CD4-positive, alpha-beta T cell (primary cell): ENCODE measurements around the gene CWH43. TPM values are rescaled to one million over a fixed set of nuclear protein-coding genes. Genes with fewer than 3 reads are reported as not detected.

ENCODE experiments used
- total RNA-seq, 174 experiments: library from RNA in 2 of 174; stranded (reverse) in 2 of 174; gene quantifications; one replicate each; pipeline ENCODE4 v1.2.3 and lab custom pipeline; 2021 to 2026

The CWH43 gene
- total RNA-seq, 2 experiments from 2014 or later: not detected

Other genes with a start within 250 kb of the CWH43 start
- gene FRYL, start 206.0 kb upstream of the CWH43 start, total RNA-seq: 10 to 100 TPM; 86.1 to 87.7 TPM
- gene OCIAD1, start 155.2 kb upstream of the CWH43 start, total RNA-seq: 10 to 100 TPM; 85.7 to 89.9 TPM
- 10 to 100 TPM; 77.0 to 91.1 TPM for gene OCIAD2, start 79.5 kb upstream of the CWH43 start, total RNA-seq